Daoy (cell line): Measurements from ENCODE around the gene KCNIP4. TPM values are rescaled to one million over a fixed set of nuclear protein-coding genes. Genes with fewer than 3 reads are reported as not detected.

Experiments used
- DNase-seq: peaks from one replicate; pipeline ENCODE4 v3.0.0-alpha.2; 2015; ENCODE audit warnings: low read depth
- total RNA-seq: library from RNA; depleted of rRNA; stranded (reverse); fragments of >200 nt; shearing (Covaris generic); gene quantifications from 2 replicates; pipeline ENCODE4 v1.2.3, GENCODE V29; 2014

The KCNIP4 gene
- total RNA-seq, 1 experiment from 2014 or later = not detected

- DNase-seq = peak; percentile 9
Observed at GRCh38 chr4:21467551-21467950, 481.0 kb downstream of the KCNIP4 start.

- DNase-seq = no peak
Observed at GRCh38 chr4:21457086-21457840, 491.3 kb downstream of the KCNIP4 start.

- no peak for DNase-seq
Observed at GRCh38 chr4:21454831-21455230, 493.7 kb downstream of the KCNIP4 start.

GRCh38 chr4:21454201-21454600, 494.4 kb downstream of the KCNIP4 start:
- no peak for DNase-seq

GRCh38 chr4:21452931-21453330, 495.6 kb downstream of the KCNIP4 start:
- DNase-seq = no peak

GRCh38 chr4:21451032-21451431, 497.5 kb downstream of the KCNIP4 start:
- DNase-seq = peak; percentile 65

- no peak for DNase-seq
Observed at GRCh38 chr4:21450331-21450730, 498.2 kb downstream of the KCNIP4 start.

GRCh38 chr4:21447301-21448054, 501.1 kb downstream of the KCNIP4 start:
- DNase-seq = no peak

- no peak for DNase-seq
Observed at GRCh38 chr4:21420166-21420565, 528.4 kb downstream of the KCNIP4 start.

- no peak for DNase-seq
Observed at GRCh38 chr4:21415728-21416127, 532.8 kb downstream of the KCNIP4 start.

- no peak for DNase-seq
Observed at GRCh38 chr4:21413807-21414370, 534.7 kb downstream of the KCNIP4 start.

GRCh38 chr4:21411086-21411485, 537.5 kb downstream of the KCNIP4 start:
- DNase-seq = no peak

- DNase-seq = no peak
Observed at GRCh38 chr4:21410372-21410771, 538.2 kb downstream of the KCNIP4 start.

GRCh38 chr4:21387683-21388082, 560.9 kb downstream of the KCNIP4 start:
- DNase-seq = no peak

GRCh38 chr4:21386166-21386780, 562.3 kb downstream of the KCNIP4 start:
- DNase-seq = no peak

GRCh38 chr4:21385706-21386105, 562.9 kb downstream of the KCNIP4 start:
- no peak for DNase-seq

GRCh38 chr4:21384609-21385008, 564.0 kb downstream of the KCNIP4 start:
- DNase-seq = no peak

- DNase-seq = no peak
Observed at GRCh38 chr4:21380861-21381260, 567.7 kb downstream of the KCNIP4 start.

GRCh38 chr4:21377046-21377445, 571.5 kb downstream of the KCNIP4 start:
- no peak for DNase-seq

GRCh38 chr4:21376176-21376575, 572.4 kb downstream of the KCNIP4 start:
- no peak for DNase-seq

GRCh38 chr4:21374641-21375368, 573.8 kb downstream of the KCNIP4 start:
- no peak for DNase-seq

GRCh38 chr4:21367567-21367966, 581.0 kb downstream of the KCNIP4 start:
- DNase-seq = no peak
